MCF 10A (cell line): ENCODE data around the gene CCDC122. TPM values are rescaled to one million over a fixed set of nuclear protein-coding genes. Genes with fewer than 3 reads are reported as not detected.

Experiments used
- BruUV-seq: library from RNA; stranded (reverse); fragments of 400-500 nt; replicated peaks from 2 replicates; lab custom pipeline; 2021; lab: Mats Ljungman, UMichigan
- CTCF ChIA-PET: fragments of 300-600 bp; sonication (Branson Sonifier 250); formaldehyde crosslinking; extraction: SDS; loops from one replicate; lab custom pipeline; 2021; ENCODE audit warnings: antibody characterized with exemption, inconsistent platforms; lab: Yijun Ruan, JAX
- POLR2A ChIA-PET: fragments of 300-600, 350-650 bp; sonication (Branson Sonifier 250); formaldehyde crosslinking; extraction: SDS; loops from one replicate; lab custom pipeline; 2020; ENCODE audit warnings: antibody characterized with exemption, inconsistent platforms; lab: Yijun Ruan, JAX
- DNase-seq: peaks from one replicate; pipeline ENCODE4 v3.0.0-alpha.2; 2018; ENCODE audit not compliant: unreplicated experiment
- H3K27ac Mint-ChIP-seq: one replicate; pipeline ENCODE4 v1.8.0; 2022; ENCODE audit warnings: mild to moderate bottlenecking, low read depth, mixed read lengths; ENCODE audit not compliant: unreplicated experiment
- H3K27me3 Mint-ChIP-seq: one replicate; pipeline ENCODE4 v1.8.0; 2022; ENCODE audit warnings: mixed read lengths; ENCODE audit not compliant: insufficient read depth, unreplicated experiment
- H3K36me3 Mint-ChIP-seq: one replicate; pipeline ENCODE4 v1.8.0; 2022; ENCODE audit warnings: mild to moderate bottlenecking, moderate library complexity, mixed read lengths; ENCODE audit not compliant: insufficient read depth, unreplicated experiment
- H3K4me1 Mint-ChIP-seq: one replicate; pipeline ENCODE4 v1.8.0; 2022; ENCODE audit warnings: mixed read lengths; ENCODE audit not compliant: insufficient read depth, unreplicated experiment
- H3K4me3 Mint-ChIP-seq: one replicate; pipeline ENCODE4 v1.8.0; 2022; ENCODE audit warnings: mild to moderate bottlenecking, moderate library complexity, mixed read lengths; ENCODE audit not compliant: unreplicated experiment
- H3K9me3 Mint-ChIP-seq: one replicate; pipeline ENCODE4 v1.8.0; 2022; ENCODE audit warnings: mixed read lengths; ENCODE audit not compliant: unreplicated experiment
- intact Hi-C: fragments of 100-400 bp; cut with micrococcal nuclease; formaldehyde crosslinking; loops from 2 replicates; pipeline ENCODE4 v1.14.1; 2022
- total RNA-seq: library from RNA; stranded (reverse); gene quantifications from 2 replicates; pipeline ENCODE4 v1.2.3, GENCODE V29; 2022
- TF ChIP-seq, protein P1 (sequence below): fragments of 200-600 bp; IDR thresholded peaks from one replicate; pipeline ENCODE4 v1.8.0; 2022; ENCODE audit warnings: antibody characterized with exemption, mild to moderate bottlenecking; ENCODE audit not compliant: unreplicated experiment

Gene CCDC122
- total RNA-seq, 1 experiment from 2014 or later: 16.3 TPM

DNA sequence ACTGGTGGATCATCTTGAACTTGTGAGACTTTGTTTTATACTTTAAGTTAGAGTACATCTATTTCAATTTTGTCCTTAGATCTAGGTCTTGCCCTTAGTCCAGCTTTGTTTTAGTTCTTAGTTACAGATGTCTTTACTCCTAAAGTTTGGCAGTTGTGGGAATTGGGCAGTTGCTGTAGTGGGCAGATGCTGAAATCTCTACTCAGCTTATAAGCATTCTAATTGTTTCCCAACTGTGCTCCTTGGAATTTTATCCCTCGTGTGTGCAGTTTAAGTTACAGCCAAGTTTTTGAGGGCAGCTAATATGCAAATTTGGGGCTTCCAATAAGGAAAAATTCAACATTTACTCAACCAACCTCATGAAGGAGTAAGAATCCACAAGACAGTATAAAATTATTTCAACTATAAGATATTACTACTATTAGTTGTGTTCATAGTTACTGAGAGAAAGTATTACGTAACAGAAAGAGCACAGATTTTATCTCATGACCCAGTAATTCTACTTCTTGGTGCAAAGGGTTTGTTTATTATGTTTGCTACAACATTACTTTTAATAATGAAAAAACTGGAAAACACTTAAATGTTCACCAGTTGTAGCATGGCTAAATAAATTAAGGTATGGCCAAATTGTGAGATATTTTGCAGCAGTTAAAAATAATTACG is 32.9 kb downstream of the CCDC122 start:
- Mint-ChIP-seq H3K27me3 (no peaks in the 10 kb centered on the region), H3K4me3 (no peak overlapping the region), H3K36me3 (peaks cover 16% of the 10 kb centered on the region), H3K4me1 (peaks cover 9% of the 10 kb centered on the region), H3K27ac (no peak overlapping the region), H3K9me3 (peaks cover 7% of the 10 kb centered on the region)
- no peak for DNase-seq
- TF ChIP-seq, protein P1, sequence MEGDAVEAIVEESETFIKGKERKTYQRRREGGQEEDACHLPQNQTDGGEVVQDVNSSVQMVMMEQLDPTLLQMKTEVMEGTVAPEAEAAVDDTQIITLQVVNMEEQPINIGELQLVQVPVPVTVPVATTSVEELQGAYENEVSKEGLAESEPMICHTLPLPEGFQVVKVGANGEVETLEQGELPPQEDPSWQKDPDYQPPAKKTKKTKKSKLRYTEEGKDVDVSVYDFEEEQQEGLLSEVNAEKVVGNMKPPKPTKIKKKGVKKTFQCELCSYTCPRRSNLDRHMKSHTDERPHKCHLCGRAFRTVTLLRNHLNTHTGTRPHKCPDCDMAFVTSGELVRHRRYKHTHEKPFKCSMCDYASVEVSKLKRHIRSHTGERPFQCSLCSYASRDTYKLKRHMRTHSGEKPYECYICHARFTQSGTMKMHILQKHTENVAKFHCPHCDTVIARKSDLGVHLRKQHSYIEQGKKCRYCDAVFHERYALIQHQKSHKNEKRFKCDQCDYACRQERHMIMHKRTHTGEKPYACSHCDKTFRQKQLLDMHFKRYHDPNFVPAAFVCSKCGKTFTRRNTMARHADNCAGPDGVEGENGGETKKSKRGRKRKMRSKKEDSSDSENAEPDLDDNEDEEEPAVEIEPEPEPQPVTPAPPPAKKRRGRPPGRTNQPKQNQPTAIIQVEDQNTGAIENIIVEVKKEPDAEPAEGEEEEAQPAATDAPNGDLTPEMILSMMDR: no peak
- intact Hi-C loops: no loop called here
- BruUV-seq: no TSS peak
- ChIA-PET CTCF (interaction anchor here (0.7 kb wide), 1 partner anchor 574 kb away, joined by 4 read pairs; no protein-coding TSS in a partner anchor), POLR2A (interaction anchor here (0.6 to 1.0 kb wide), 4 partner anchors 15 to 1676 kb away, joined by 3 to 4 read pairs (median 3); no protein-coding TSS in a partner anchor)

DNA sequence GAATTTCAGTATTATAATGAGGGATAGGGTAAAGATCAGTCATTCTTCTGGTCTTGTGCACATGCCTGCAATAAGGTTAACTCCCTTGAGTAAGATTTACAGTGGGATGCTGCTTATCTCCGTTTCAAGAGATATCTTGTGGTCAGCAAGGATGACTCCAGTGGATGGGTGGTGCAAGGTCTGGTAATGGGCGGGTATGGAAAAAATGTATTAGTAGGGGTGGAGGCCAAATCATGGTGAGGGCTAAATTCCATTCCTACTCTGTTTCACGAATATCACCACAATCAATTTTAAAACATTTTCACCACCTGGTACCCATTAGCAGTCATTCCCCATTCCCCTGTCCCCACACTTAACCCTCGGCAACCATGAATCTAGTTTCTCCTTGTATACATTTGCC is 40.6 kb downstream of the CCDC122 start:
- Mint-ChIP-seq H3K27ac (no peak overlapping the region), H3K4me3 (no peak overlapping the region), H3K9me3 (no peaks in the 10 kb centered on the region), H3K27me3 (no peaks in the 10 kb centered on the region), H3K4me1 (no peaks in the 10 kb centered on the region), H3K36me3 (no peaks in the 10 kb centered on the region)
- no TSS peak for BruUV-seq
- TF ChIP-seq, protein P1: no peak
- POLR2A ChIA-PET: interaction anchor here (1.2 kb wide), 1 partner anchor 12 kb away, joined by 3 read pairs; no protein-coding TSS in a partner anchor
- no peak for DNase-seq
- intact Hi-C loops: no loop called here
- CTCF ChIA-PET: interaction anchor here (0.7 kb wide), 1 partner anchor 23 kb away, joined by 3 read pairs; no protein-coding TSS in a partner anchor

DNA sequence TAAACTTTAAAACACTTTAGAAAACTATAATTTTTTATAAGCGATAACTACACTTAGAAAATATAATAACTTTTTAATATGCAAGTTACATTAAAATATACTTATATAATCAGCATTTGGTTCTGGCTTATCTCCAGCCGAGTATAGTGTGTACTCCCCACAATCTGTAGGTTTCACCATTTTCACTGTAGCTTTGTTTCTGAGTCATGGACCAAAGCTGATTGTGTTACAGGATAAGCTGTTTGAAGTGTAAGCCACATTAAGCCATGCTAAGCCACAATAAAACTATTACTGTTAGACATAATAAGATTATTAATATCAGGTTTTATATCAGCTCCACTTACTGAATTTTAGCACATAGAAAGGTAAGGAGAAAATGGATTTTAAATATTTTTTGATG is 43.8 kb downstream of the CCDC122 start:
- no peaks in the 10 kb centered on the region for H3K9me3 Mint-ChIP-seq
- CTCF ChIA-PET: interaction anchor here (0.6 kb wide), 1 partner anchor 105 kb away, joined by 3 read pairs; no protein-coding TSS in a partner anchor
- no TSS peak for BruUV-seq
- H3K4me1 Mint-ChIP-seq: peaks cover 6% of the 10 kb centered on the region
- POLR2A ChIA-PET: no interaction called here
- H3K27ac Mint-ChIP-seq: no peak overlapping the region
- no peaks in the 10 kb centered on the region for H3K36me3 Mint-ChIP-seq
- peak; percentile 25 for DNase-seq
- H3K27me3 Mint-ChIP-seq: no peaks in the 10 kb centered on the region
- H3K4me3 Mint-ChIP-seq: no peak overlapping the region
- TF ChIP-seq, protein P1: no peak
- intact Hi-C loops: no loop called here

DNA sequence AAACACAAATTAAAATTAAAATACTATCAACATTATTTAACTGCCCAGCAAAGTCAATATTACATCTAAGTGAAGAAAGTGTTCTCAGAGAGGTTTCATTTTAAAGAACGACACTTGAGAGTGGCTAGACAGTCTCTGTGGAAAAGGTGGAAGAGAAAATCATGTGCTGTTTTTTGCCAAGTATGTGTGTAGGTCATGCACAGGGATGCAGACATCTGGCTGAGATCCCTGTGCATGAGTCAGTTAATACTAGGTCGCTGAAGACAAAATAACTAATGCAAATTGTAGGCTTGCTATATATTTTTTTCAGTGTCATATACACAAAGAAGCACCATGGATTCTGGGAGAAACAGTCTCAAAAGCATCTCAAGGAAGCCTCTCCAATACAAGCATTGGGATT is 48.5 kb downstream of the CCDC122 start:
- Mint-ChIP-seq H3K9me3 (no peaks in the 10 kb centered on the region), H3K27me3 (no peaks in the 10 kb centered on the region), H3K27ac (peak overlapping the region; percentile 84), H3K4me3 (no peak overlapping the region), H3K4me1 (peaks cover 13% of the 10 kb centered on the region), H3K36me3 (no peaks in the 10 kb centered on the region)
- peak; percentile 36 for DNase-seq
- CTCF ChIA-PET: interaction anchor here (0.6 to 1.2 kb wide), 2 partner anchors 33 to 113 kb away, joined by 3 to 9 read pairs; no protein-coding TSS in a partner anchor
- intact Hi-C loops: no loop called here
- POLR2A ChIA-PET: interaction anchor here (0.9 to 1.1 kb wide), 3 partner anchors 8 to 25 kb away, joined by 3 read pairs; no protein-coding TSS in a partner anchor
- no TSS peak for BruUV-seq
- TF ChIP-seq, protein P1: no peak
